IMR-90 (cell line): ENCODE measurements around the gene MTIF2.

Source experiments
- CTCF ChIP-seq: conservative IDR thresholded peaks from 2 replicates; pipeline ENCODE4 v1.5.1; 2012; ENCODE audit warnings: mild to moderate bottlenecking, low read depth, low read length, improper control_type of control experiment
- SMC3 ChIP-seq: fragments of 150-350 bp; IDR thresholded peaks from 2 replicates; pipeline ENCODE4 v1.6.1; 2016; ENCODE audit warnings: low read depth, mild to moderate bottlenecking, antibody characterized with exemption, low read length, moderate library complexity

- no peak for TF ChIP-seq SMC3
- no peak for TF ChIP-seq CTCF
Observed at GRCh38 chr2:55309446-55309845, 40.4 kb upstream of the MTIF2 start.
